ENCODE measurements around the gene ZMYND11.
"Not testable (repeated sequence)": the region's sequence is repeated elsewhere in the genome, so short reads cannot be mapped to it uniquely, and the experiment has no call there.

ZMYND11 gene

DNA sequence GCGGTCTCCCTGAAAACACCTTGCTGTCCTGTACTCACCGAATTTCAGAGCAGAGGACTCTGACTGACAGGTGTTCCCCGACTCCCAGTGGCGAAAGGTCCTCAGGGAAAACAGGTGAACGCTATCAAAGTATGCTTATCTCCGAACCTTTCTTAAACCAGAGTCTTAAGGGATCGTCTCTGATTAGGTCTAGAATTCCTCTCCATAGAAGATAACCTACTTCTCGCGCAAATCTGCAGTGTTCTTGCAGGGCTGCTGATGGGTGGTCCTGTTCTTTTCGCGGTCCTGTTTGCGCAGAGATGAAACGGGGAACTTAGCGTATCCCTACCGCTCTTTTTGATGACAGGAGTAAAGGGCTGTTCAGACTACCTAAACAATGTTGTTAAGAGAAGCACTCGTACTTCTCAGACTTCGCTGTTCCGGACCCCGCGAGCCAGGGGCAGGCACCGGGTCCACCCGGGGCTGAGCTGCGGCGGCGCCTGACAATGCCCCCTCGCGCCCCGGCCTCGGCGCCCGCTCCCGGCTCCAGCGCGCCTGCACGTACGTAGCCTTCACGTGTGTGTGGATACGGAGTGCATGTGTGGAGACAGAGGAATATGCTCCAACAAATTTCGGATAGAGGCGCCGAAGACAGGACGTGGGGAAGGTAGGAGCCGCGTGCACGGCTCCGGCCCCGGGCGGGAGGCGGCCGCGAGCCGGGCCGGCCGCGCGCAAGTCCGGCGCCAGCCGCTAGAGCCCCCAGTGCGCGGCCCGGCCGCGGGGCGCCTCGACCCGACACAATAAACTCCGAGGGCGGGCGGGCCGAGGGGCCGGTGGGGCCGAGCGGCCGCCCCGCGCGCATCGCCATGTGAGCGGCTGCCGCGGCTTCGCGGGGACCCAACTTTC, 766 bp upstream of the ZMYND11 start:
- peak; percentile 58 to 72 (median 63) for DNase-seq

DNA sequence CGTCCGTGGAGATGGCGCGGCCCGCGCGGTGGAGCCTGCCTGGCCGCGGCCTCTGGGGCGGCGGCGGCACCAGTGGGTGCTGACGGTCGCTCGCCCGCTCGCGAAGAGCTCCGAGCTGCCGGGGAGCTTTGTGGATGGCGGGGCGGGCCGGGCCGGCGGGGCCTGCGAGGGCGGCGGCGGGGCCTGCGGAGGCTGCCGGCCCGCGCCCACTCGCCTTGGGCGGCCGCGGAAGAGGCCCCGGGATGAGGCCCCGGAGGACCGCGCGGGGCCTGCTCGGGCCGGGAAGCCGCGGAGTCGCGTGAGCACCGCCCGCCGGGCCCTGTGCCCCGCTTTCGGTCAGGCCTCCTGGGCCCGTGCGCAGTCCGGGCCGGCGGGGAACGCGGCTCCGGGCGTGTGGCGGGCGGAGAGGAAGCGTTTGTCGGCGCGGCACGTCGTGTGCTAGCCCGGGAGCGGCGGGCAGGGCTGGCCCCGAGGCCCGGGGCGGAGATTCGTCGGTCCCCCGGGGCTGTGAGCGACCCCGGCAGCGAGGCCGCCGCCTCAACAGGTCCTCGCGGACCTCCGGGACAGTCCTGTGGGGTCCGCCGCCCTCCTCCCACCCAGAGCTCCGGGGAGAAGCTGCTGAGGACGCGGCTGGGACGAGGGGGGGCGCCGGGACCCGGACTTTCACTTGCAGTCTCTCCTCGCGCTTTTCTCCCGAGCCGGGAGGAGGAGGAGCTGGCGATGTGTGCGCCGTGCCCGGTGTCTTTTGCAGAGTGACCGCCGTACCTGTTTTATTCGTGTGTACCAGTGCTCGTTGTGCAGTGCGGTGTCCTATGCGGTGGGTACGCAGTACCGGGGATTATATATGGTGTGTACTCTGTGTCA, 578 bp downstream of the ZMYND11 start:
- DNase-seq, result peak; percentile 65 to 81 (median 69)

DNA sequence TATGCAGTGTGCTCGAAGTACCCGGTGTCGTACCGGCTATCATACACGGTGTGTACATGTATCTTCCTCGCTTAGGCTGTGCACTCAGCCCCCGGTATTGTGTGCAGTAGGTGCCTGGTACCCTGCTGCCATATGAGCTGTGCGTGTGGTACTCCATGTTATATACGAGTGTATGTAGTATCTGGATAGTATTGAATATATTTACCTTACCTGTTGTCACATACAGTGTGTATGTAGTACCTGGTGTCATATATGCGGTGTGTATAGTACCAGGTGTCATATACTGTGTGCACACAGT, 1.2 kb downstream of the ZMYND11 start:
- no peak for DNase-seq

DNA sequence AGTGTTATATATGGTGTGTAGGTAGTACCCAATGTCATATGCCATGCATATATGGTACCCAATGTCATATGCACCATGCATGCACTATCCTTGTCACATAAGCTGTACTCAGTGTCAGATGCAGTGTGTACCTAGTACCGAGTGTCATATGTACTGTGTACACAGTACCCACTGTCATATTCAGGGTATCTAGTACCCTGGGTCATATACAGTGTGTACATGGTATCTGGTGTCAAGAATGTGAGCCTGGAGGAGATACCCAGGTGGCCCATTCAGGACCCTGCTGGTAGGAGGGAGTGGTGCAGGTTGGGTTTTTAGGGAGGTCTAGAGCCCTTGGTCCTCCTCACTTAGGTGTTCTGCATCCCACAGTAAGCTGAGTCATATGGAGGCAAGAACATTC, 1.8 kb downstream of the ZMYND11 start:
- DNase-seq, result peak in 1 of 3 donors; percentile 17

DNA sequence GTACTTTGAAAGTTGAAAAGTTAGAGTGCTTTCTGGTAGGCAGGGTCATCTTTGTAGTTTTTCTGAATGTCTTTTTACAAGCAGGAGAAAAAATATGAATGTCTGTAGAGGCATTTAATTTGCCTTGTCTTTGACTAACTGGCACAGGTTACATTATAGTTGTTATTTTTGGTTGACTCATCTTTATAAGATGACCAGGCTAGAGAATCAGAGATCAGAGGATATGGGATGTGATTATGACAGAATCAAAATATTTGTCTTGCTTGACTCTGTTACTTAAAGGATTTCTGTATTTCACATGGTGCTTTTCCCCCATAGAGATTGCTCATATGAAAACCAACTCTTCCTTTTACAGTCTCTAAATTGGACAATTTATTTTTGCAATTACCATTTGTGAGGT, 2.4 kb downstream of the ZMYND11 start:
- peak in 1 of 3 donors; percentile 11 for DNase-seq

DNA sequence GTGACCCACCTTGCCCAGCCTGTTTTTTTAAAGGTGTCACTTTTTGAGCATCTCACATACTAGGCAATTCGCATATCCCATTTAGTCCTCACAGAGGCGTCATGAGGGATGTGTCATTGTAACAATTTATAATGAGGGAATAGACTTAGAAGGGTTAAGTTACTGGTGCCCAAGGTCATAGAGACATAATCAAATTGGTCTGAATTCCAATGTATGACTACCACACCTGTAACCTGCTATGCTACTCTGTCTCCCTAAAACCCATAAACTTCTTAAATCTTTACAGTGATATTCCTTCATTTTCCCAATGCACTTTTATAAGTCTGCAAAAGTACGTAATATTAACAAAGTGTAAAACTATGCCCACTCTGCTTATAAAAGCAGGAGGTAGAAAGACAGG, 7.1 kb downstream of the ZMYND11 start:
- no peak for DNase-seq

DNA sequence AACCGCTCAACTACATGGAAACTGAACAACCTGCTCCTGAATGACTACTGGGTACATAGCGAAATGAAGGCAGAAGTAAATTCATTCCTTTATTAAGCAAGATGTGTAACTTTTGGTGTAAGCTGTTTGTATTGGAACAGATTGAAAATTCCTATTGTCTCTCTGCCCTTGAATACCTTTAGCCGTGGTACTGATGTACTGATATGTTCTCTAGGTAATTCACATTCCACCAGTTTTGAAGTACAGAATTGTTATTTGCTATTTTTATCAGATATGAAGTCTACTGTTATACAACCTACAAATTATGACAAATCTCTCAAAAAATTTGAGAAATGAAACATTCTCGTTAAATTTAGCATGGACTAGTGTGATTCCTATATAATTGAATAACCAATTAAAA, 17.7 kb downstream of the ZMYND11 start:
- no peak for DNase-seq

DNA sequence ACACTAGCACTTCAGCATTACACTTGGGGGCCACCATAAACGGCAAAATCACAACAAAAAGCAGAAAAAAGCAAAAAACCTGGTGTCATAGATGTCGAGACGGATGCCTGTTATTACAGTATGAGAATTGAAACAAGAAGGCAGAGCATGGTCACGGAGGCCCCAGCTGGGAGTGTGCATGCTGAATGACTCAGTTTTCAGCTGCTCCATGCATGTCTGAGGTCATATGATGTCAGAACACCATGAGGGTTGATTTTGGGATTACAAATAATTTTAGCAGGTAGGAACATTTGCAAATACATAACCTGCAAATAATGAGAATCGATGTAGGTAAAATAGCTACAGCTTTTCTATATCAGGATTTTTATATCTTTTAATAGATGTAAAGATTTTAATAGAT, 19.1 kb downstream of the ZMYND11 start:
- DNase-seq, result no peak

DNA sequence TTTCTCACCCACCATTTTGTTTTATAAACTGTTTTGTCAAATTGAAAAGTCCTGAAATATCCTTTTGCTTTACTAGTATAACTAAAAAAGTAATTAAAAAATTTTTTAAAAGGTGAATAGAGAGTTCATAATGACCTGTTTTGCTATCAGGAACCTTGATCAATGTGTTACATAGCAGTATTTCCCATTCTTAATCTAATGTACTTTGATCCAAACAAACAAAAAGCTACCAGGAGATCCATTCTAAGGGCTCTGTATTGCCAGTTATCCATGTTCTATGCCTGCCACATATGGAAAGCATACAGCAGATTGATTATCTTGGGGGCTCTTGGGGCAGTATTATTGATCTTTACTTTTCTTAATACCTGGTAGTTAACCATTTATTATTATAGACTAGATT, 32.1 kb downstream of the ZMYND11 start:
- DNase-seq, result no peak

DNA sequence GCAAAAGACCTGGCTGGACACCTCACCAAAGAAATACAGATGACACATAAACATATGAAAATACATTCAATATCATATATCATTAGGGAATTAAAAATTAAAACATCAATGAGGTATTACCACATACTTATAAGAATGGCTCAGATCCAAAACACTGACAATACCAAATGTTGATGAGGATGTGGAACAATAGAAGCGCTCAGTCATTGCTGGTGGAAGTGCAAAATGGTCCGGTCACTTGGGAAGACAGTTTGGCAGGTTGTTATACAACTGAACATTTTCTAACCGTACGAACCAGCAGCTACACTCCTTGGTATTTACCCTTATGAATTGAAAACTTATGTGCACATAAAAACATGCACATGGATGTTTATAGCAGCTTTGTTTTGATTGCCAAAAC, 38.5 kb downstream of the ZMYND11 start:
- no peak for DNase-seq

DNA sequence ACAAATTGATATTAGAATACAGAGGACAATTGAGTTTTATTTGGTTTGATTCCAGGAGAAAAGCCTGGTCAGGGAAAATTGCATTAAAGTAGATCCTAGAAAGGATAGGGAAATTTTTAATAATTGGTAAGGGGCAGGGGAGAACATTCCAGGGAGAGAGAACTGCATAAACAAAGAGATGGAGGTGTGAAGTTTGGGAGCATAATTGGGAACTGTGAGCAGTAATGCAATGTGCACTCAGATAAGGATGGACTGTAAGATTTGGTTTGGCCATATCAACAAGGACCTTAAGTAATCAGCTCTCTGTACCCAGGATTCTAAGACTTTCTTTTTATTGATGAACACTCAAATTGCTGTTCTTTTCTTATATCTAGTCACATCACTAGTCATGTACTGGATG, 41.4 kb downstream of the ZMYND11 start:
- DNase-seq, result no peak

DNA sequence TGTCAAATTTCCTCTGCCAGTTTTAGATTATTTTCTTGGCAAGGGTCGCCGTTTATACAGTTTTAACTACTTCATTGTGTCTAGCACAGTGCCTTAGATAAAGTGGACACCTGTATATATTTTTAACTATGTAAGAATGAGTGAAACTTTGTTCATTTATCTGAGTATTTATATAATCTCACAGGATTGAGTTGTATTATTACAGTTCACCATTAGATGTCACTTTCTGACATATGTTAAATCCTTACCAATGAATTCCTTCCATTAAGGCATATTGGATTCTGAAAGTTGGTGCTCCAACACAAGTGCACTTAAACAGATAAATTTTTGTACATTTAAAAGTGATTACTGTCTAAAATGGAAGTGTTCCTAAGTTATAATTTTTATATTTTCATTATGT, 43.0 kb downstream of the ZMYND11 start:
- DNase-seq, result peak; percentile 18 to 53 (median 47)

DNA sequence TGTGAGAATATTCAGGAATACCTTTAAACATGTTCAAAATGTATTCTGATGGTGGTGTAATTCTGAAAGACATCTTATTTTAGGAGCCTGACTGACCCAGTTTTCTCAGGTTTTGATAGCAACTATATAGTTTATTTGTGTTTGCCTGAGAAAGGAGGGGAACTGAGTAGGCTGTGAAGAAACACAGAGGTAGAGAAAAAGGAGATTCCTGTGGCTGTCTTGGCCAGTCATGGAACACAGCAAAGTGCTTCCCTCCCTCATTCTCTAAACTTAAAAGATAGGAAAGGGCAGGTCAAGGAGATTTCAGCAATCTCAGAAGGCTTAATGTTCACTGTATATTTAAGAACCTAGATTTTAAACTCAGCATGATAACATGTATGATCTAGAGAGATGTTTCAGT, 43.5 kb downstream of the ZMYND11 start:
- no peak for DNase-seq

DNA sequence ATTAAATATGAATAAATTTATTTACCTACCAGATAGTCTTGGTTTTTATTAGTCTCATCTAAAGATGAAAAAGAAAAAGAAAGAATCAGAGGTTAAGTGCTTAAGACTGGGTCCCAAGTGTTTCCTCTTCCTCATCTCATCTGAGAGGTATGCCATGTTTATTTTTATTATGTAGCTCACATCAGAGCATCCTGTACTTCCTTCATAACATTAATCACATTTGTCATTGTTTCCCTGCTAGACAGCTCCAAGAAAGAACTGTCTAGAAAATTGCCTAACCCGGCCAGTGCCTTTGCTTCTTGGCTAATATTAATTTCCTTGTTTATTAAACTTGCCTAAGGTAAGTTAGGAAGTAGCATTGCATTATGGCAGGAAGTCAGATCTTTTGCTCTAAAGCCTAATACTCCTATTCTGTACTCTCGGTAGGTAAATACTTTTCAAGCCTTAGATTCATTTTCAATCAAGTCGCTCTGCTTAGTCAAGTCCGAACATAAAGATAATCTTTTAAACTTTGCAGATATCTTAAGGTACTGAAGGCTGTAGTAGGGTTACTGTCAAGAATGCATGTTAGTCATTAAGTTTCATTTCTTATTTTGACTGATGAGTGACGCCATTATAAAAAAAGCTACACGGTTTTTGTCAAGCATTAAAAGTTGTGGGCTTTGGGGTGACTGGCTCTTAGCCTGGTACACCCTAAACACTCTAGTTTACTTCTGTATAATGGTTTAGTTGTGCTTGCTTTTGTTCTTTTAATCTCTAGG, 47.4 kb downstream of the ZMYND11 start:
- DNase-seq, result no peak

DNA sequence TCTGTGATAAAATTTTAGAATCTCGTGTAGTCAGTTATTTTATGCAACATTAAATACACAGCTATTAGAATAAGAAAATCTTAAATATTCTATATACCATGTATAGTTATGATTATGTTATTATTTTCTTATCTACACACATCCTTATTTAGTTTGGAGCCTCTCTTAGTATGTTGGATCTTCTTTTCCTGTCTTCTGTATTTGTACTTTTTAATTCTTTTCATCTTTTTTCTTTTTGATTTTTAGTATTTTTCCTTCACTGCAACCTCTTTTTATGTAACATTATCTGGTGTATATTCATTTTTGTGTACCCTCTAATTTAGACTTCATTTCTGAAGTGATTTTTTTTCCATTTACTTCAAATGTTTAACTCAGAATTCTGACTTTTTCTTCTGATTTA, 48.9 kb downstream of the ZMYND11 start:
- no peak for DNase-seq

DNA sequence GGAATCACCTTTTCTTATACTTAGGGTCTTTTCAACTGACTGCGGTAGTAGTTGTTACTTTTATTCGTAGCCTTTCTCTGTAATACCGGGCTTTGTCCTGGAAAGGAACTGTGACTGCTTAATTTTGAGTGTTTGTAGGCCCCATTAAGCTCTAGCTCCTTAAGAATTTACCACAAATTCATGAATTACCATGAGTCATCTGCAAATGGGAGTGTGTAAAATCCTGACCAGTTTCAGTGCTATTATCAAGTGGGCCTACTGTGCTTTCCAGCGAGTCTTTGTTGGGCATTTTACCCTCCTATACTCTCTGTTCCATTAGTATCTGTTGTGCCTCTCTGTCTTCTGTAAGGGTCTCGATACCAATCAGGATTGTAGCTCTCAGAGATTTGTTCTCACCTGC, 49.7 kb downstream of the ZMYND11 start:
- DNase-seq, result no peak

DNA sequence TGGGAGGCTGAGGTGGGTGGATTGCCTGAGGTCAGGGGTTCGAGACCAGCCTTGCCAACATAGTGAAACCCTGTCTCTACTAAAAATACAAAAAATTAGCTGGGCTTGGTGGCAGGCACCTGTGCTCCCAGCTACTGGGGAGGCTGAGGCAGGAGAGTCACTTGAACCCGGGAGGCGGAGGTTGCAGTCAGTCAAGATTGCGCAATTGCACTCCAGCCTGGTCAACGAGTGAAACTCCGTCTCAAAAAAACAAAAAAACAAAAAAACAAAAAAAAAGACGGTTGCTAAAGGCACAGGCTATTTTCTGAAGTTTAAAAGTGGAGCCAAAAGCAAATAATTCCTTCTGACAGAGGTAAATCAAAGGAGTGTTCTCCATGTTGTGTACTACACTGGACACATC, 50.3 kb downstream of the ZMYND11 start:
- not testable (repeated sequence) for DNase-seq

DNA sequence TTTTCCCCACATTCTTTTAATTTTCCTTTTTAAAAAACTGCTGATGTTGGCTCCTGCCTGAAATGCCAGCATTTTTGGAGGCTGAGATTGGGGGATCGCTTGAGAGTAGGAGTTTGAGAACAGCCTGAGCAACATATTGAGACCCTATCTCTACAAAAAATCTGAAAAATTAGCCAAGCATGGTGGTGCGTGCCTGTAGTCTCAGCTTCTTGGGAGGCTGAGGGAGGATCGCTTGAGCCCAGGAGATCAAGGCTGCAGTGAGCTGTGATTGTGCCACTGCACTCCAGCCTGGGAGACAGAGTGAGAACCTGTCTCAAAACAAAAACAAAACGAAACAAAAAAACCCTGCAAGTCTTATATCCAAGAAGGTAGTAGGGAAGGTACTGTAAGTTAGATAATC, 51.7 kb downstream of the ZMYND11 start:
- no peak for DNase-seq

DNA sequence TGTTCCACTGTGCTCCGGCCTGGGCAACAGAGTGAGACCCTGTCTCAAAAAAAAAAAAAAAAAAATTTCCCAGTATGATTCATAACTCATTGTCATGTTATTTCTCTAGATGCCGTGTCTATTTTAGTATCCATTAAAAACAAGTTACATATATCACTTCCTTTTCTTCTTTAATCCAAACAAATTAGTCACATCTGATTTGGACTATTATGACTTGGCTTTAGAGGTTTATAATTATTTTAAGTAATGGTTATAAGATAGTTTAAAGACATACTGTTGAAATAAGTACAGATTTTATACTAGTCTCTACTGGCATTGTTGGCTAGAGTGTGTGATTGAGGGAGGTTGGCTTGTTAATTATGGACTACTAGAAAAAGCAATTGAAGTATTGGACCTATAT, 53.3 kb downstream of the ZMYND11 start:
- peak; percentile 7 to 37 (median 26) for DNase-seq

DNA sequence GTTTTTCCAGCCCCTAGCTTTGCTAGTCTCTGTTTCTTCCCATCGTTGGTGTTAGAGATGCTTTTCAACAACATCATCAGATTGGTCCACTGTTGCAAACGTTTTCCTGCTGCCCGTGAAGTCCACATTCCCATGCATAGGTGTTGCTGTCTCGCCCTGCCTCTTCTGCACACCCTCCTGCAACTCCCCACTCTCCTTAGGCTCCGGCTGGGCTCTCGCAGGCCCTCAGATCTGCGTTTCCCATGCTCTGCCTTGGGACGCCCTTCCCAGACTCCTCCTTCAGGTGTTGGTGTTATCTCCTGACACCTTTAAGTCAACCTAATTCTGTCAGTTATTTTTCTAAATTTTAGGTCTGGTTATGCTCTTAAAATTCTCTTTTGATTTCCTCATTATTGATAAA, 55.0 kb downstream of the ZMYND11 start:
- no peak for DNase-seq

DNA sequence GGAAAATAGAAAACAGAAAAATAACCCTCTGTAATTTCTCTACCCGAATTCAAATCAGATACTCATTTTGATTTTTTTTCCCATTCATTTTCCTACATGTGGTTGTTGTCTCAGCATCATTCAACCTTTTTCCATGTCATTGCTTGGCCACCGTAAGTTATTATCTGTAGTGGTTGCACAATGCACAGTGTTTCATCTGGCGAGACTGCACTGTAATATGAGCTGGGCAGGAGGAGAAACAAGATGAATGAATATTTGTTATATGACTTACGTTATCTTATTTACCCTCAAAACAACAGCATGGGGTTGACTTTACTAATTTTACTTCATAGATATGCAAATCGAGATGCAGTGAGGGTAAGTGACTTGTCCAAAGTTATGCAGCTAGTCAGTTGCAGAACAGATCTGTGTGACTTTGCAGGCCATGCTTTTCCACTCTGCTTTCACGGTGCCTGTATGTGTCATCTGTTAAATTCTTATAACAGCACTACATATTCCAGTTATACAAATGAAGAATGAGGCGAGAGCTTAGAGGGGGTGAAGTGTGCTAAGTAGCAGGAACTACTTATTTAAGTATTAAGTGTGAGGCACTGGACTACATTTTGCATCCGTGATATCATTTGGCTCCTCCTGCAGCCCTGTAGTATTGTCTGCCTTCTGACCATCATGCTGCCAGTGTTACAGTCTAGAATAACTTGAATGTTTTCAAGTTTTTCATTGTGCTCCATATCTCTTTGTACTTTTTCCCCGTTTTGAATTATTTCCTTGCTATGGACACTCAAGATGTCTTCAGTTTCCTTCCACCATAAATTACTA, 56.7 kb downstream of the ZMYND11 start:
- no peak for DNase-seq

DNA sequence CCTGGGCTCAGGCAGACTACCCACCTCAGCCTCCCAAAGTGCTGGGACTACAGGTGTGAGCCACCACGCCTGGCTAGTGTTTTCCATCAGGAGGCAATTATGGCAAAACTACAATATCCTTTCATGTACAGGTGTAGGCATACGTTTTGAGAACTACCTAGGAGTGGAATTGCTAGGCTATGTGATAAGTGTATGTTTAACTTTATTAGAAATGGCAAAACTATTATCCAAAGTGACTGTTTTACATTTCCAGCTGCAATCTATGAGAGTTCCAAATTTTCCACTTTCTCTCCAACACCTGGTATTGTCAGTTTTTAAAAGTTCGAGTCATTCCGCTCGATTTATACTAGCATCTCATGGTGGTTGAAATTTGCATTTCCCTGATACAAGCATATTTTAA, 59.0 kb downstream of the ZMYND11 start:
- DNase-seq, result no peak

DNA sequence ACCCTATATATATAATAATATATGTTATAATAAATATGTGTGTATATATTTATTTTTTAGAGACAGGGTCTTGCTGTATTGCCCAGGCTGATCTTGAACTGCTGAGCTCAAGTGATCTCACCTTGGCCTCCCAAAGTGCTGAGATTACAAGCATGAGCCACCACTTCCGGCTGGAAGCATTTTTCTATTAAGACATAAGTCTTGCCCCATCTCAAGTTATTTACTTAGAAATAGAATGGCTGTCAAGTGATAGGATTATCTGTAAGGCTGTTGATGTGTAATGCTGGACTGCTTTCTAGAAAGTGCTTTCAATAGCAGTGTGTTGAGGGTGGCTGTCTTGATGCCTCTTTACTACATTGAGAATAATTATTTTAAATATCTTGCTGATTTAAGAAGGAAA, 65.2 kb downstream of the ZMYND11 start:
- DNase-seq, result no peak

Data from suppressor macrophage treated with lipopolysaccharide for 1 hour (primary cell).